Osteoblast (primary cell): Measurements from ENCODE around the gene AGTRAP. TPM values are rescaled to one million over a fixed set of nuclear protein-coding genes. Genes with fewer than 3 reads are reported as not detected.

Experiments
- DNase-seq: peaks from one replicate; pipeline ENCODE4 v3.0.0; 2011; ENCODE audit warnings: low spot score, mixed read lengths; ENCODE audit not compliant: insufficient read length; ENCODE audit errors: missing footprints
- H2AFZ ChIP-seq: 2 replicates; pipeline ENCODE4 v1.6.0; 2011; ENCODE audit warnings: mild to moderate bottlenecking, low read length
- H3K27ac ChIP-seq: 2 replicates; pipeline ENCODE4 v1.5.1; 2011; ENCODE audit warnings: mild to moderate bottlenecking, low read depth, low read length, moderate library complexity
- H3K27me3 ChIP-seq: 2 replicates; pipeline ENCODE4 v1.6.0; 2012; ENCODE audit warnings: mild to moderate bottlenecking, control low read depth, inconsistent platforms, low read length, moderate library complexity; ENCODE audit not compliant: insufficient read depth
- H3K36me3 ChIP-seq: 2 replicates; pipeline ENCODE4 v1.5.1; 2011; ENCODE audit warnings: mild to moderate bottlenecking, low read length, control low read depth, moderate library complexity; ENCODE audit not compliant: insufficient read depth
- H3K4me1 ChIP-seq: 2 replicates; pipeline ENCODE4 v1.5.1; 2011; ENCODE audit warnings: mild to moderate bottlenecking, low read length, control low read depth, moderate library complexity; ENCODE audit not compliant: insufficient read depth
- H3K4me2 ChIP-seq: 2 replicates; pipeline ENCODE4 v1.6.0; 2011; ENCODE audit warnings: mild to moderate bottlenecking, low read length; ENCODE audit not compliant: insufficient read depth
- H3K4me3 ChIP-seq: fragments of 200-600 bp; sonication (generic); 3 replicates; pipeline ENCODE4 v1.5.1; 2012; ENCODE audit warnings: mild to moderate bottlenecking, low read length, inconsistent platforms; ENCODE audit not compliant: insufficient read depth
- H3K79me2 ChIP-seq: 2 replicates; pipeline ENCODE4 v1.6.0; 2012; ENCODE audit warnings: mild to moderate bottlenecking, low read length, control low read depth, inconsistent platforms; ENCODE audit not compliant: insufficient read depth
- H3K9me3 ChIP-seq: 2 replicates; pipeline ENCODE4 v1.5.1; 2011; ENCODE audit warnings: low read depth, low read length, control low read depth
- H4K20me1 ChIP-seq: 2 replicates; pipeline ENCODE4 v1.6.0; 2012; ENCODE audit warnings: mild to moderate bottlenecking, low read length, control low read depth; ENCODE audit not compliant: insufficient read depth
- total RNA-seq: library from RNA; depleted of rRNA; stranded (reverse); fragments of >200 nt; gene quantifications from 2 replicates; pipeline ENCODE4 v1.2.3, GENCODE V29; 2012
- TF ChIP-seq, protein P1 (sequence below): IDR thresholded peaks from 2 replicates; pipeline ENCODE4 v1.5.1; 2011; ENCODE audit warnings: mild to moderate bottlenecking, low read depth, low read length, moderate library complexity; ENCODE audit errors: extremely low read depth

The AGTRAP gene
- total RNA-seq, 1 donor, result 56.5 TPM

GRCh38 chr1:11765661-11766428 is 29.9 kb downstream of the AGTRAP start:
- Histone ChIP-seq H3K4me2 (no peak overlapping the region), H3K4me3 (no peak overlapping the region), H4K20me1 (no peaks in the 10 kb centered on the region), H3K79me2 (no peaks in the 10 kb centered on the region), H3K9me3 (no peaks in the 10 kb centered on the region), H3K4me1 (no peaks in the 10 kb centered on the region), H3K27ac (no peak overlapping the region), H3K36me3 (no peaks in the 10 kb centered on the region), H3K27me3 (peaks cover 23% of the 10 kb centered on the region), H2AFZ (no peak overlapping the region)
- DNase-seq, result peak; percentile 45
- TF ChIP-seq, protein P1, sequence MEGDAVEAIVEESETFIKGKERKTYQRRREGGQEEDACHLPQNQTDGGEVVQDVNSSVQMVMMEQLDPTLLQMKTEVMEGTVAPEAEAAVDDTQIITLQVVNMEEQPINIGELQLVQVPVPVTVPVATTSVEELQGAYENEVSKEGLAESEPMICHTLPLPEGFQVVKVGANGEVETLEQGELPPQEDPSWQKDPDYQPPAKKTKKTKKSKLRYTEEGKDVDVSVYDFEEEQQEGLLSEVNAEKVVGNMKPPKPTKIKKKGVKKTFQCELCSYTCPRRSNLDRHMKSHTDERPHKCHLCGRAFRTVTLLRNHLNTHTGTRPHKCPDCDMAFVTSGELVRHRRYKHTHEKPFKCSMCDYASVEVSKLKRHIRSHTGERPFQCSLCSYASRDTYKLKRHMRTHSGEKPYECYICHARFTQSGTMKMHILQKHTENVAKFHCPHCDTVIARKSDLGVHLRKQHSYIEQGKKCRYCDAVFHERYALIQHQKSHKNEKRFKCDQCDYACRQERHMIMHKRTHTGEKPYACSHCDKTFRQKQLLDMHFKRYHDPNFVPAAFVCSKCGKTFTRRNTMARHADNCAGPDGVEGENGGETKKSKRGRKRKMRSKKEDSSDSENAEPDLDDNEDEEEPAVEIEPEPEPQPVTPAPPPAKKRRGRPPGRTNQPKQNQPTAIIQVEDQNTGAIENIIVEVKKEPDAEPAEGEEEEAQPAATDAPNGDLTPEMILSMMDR, result no peak

- Histone ChIP-seq H3K4me2 (no peak overlapping the region), H3K79me2 (no peaks in the 10 kb centered on the region), H4K20me1 (no peaks in the 10 kb centered on the region), H2AFZ (no peak overlapping the region), H3K4me3 (no peak overlapping the region), H3K4me1 (no peaks in the 10 kb centered on the region), H3K36me3 (no peaks in the 10 kb centered on the region), H3K9me3 (no peaks in the 10 kb centered on the region), H3K27me3 (peaks cover 22% of the 10 kb centered on the region), H3K27ac (no peak overlapping the region)
- DNase-seq, result peak; percentile 68
- TF ChIP-seq, protein P1, result no peak
Measured at GRCh38 chr1:11766429-11766776, 30.5 kb downstream of the AGTRAP start.

GRCh38 chr1:11767922-11768704 is 32.2 kb downstream of the AGTRAP start:
- Histone ChIP-seq H3K27ac (no peak overlapping the region), H3K36me3 (no peaks in the 10 kb centered on the region), H3K9me3 (no peaks in the 10 kb centered on the region), H4K20me1 (no peaks in the 10 kb centered on the region), H3K27me3 (peaks cover 8% of the 10 kb centered on the region), H3K4me1 (no peaks in the 10 kb centered on the region), H3K4me3 (no peak overlapping the region), H3K79me2 (no peaks in the 10 kb centered on the region), H2AFZ (no peak overlapping the region), H3K4me2 (no peak overlapping the region)
- TF ChIP-seq, protein P1, result no peak
- peak; percentile 43 for DNase-seq

- Histone ChIP-seq H3K27me3 (peaks cover 8% of the 10 kb centered on the region), H3K79me2 (no peaks in the 10 kb centered on the region), H3K4me3 (no peak overlapping the region), H3K36me3 (no peaks in the 10 kb centered on the region), H2AFZ (no peak overlapping the region), H3K27ac (no peak overlapping the region), H3K4me2 (no peak overlapping the region), H3K4me1 (no peaks in the 10 kb centered on the region), H4K20me1 (no peaks in the 10 kb centered on the region), H3K9me3 (no peaks in the 10 kb centered on the region)
- TF ChIP-seq, protein P1, result no peak
- DNase-seq, result peak; percentile 83
Measured at GRCh38 chr1:11768821-11769220, 32.9 kb downstream of the AGTRAP start.
